ENCODE measurements around the gene ARL14. TPM values are rescaled to one million over a fixed set of nuclear protein-coding genes. Genes with fewer than 3 reads are reported as not detected.
A peak's percentile ranks its signal among the peaks of the same experiment; 100 is the strongest.
"Not testable (repeated sequence)": the region's sequence is repeated elsewhere in the genome, so short reads cannot be mapped to it uniquely, and the experiment has no call there.

Gene ARL14
- total RNA-seq, 4 donors from 2014 or later: 0.70 to 0.92 (median 0.76) TPM; not detected in 1

- DNase-seq: no peak
- H3K27me3 ChIP-seq: no peaks in the 10 kb centered on the region
- H3K27ac ChIP-seq: no peak overlapping the region
- H3K4me1 ChIP-seq: no peaks in the 10 kb centered on the region
- TF ChIP-seq POLR2A (IDR thresholded peaks at IDR 0.05) (no peak), CTCF (IDR thresholded peaks at IDR 0.05) (no peak)
- 57 to 83% methylated on average over 1 of the region's 1 CpG for WGBS, 2 donors
- no peaks in the 10 kb centered on the region for H3K36me3 ChIP-seq
- intact Hi-C loops (cut with DNase I): no loop called here
- no peaks in the 10 kb centered on the region for H3K9me3 ChIP-seq
- H3K4me3 ChIP-seq: no peak overlapping the region
Measured at GRCh38 chr3:160702290-160702689, 25.3 kb downstream of the ARL14 start.

GRCh38 chr3:160703974-160704373 is 27.0 kb downstream of the ARL14 start:
- 29 to 38% methylated on average over 2 of the region's 2 CpGs for WGBS, 2 donors
- Histone ChIP-seq H3K27me3 (no peaks in the 10 kb centered on the region), H3K27ac (no peak overlapping the region), H3K4me3 (no peak overlapping the region), H3K9me3 (no peaks in the 10 kb centered on the region), H3K36me3 (no peaks in the 10 kb centered on the region), H3K4me1 (no peaks in the 10 kb centered on the region)
- intact Hi-C loops (cut with DNase I): no loop called here
- TF ChIP-seq CTCF (IDR thresholded peaks at IDR 0.05): no peak
- no peak for TF ChIP-seq POLR2A (IDR thresholded peaks at IDR 0.05)
- no peak for DNase-seq

- H3K4me3 ChIP-seq: no peak overlapping the region
- intact Hi-C loops (cut with DNase I): loop anchor here (5.0 kb wide), 1 partner anchor 235 kb away; no protein-coding TSS in a partner anchor
- no peaks in the 10 kb centered on the region for H3K36me3 ChIP-seq
- H3K27me3 ChIP-seq: peaks cover 0 to 8% (median 0%) of the 10 kb centered on the region in 4 donors
- TF ChIP-seq POLR2A (IDR thresholded peaks at IDR 0.05) (no peak), CTCF (IDR thresholded peaks at IDR 0.05) (peak; percentile 29 to 66 (median 51))
- H3K9me3 ChIP-seq: no peaks in the 10 kb centered on the region
- WGBS, 2 donors: 17 to 19% methylated on average over 4 of the region's 4 CpGs
- no peak overlapping the region for H3K27ac ChIP-seq
- no peak for DNase-seq
- H3K4me1 ChIP-seq: no peaks in the 10 kb centered on the region
Measured at GRCh38 chr3:160707187-160707794, 30.3 kb downstream of the ARL14 start.

- TF ChIP-seq CTCF (IDR thresholded peaks at IDR 0.05) (no peak), POLR2A (IDR thresholded peaks at IDR 0.05) (no peak)
- Histone ChIP-seq H3K27me3 (peaks cover 0 to 8% (median 0%) of the 10 kb centered on the region in 4 donors), H3K4me3 (no peak overlapping the region), H3K9me3 (no peaks in the 10 kb centered on the region), H3K27ac (no peak overlapping the region), H3K36me3 (no peaks in the 10 kb centered on the region), H3K4me1 (no peaks in the 10 kb centered on the region)
- intact Hi-C loops (cut with DNase I): loop anchor here (5.0 kb wide), 1 partner anchor 233 kb away; no protein-coding TSS in a partner anchor
- no peak for DNase-seq
- WGBS, 2 donors: 74 to 89% methylated on average over 3 of the region's 3 CpGs
Measured at GRCh38 chr3:160709477-160710182, 32.7 kb downstream of the ARL14 start.

GRCh38 chr3:160713144-160713543 is 36.2 kb downstream of the ARL14 start:
- H3K4me3 ChIP-seq; DNase-seq; H3K27ac ChIP-seq; H3K36me3 ChIP-seq; H3K27me3 ChIP-seq; H3K4me1 ChIP-seq; intact Hi-C loops (cut with DNase I); H3K9me3 ChIP-seq: not testable (repeated sequence)
- WGBS, 2 donors: 89 to 95% methylated on average over 3 of the region's 3 CpGs

All from esophagus squamous epithelium (tissue), 5 donors.